GM18907 (cell line): ENCODE data around the gene NUDT5.

Source experiments
- ATAC-seq: cut with Tn5 transposase; IDR thresholded peaks from one replicate; pipeline ENCODE4 v1.9.1; 2021; ENCODE audit warnings: mild to moderate bottlenecking, moderate library complexity; ENCODE audit not compliant: unreplicated experiment

Gene NUDT5

DNA sequence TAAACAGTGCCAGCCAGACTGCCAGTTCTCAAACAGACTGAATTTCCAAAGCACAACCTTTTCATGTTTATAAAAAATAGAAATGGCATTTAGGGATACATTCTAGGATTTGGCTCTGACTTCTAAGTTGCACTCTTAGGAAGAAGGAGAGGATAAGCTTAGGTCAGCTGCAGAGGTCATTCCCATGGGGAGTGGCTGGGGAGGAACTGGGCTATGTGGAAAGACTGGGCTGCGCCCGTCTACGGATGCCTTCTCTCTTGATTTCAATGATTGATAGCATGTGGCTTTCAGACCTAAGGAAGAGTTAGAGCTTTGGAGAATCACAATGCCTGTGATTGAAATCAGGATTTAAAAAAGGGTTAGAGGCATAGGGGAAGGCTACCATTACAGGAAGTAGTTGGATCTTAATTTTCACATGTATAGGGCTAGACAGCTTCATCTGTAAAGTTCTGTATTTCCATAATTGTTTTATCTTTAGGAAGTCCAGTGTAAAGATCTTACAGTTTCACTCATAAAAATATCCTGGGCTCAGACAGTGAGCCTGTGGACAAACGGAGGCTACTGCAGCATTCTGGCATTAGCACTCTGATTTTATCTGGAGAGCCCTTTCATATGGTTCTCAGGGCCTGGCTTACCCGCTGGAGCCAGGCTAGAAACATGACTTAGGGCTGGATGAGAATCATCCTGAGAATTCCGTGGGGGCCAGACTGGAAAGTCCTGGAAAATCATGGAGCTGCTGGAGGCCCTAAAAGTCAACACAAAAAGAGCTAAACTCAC is 29.5 kb downstream of the NUDT5 start:
- ATAC-seq, result no peak

DNA sequence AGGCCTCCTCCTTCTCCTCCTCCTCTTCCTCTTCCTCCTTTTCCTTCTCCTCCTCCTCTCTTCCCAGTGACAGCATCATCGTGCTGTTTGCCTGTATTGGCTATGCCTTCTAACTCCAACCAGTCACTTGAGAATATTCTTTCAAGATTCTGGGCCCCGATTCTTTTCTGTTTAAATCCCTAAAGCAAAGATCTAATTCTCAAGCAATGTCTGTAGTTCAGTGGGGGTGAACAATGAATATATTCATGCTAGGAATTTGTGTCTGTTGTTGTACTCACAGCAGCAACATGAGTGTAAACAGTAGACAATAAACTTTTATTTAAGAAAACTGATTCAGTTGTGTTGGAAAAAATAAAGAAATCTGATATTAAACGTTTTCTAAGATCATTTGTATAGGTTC is 30.7 kb downstream of the NUDT5 start:
- no peak for ATAC-seq

DNA sequence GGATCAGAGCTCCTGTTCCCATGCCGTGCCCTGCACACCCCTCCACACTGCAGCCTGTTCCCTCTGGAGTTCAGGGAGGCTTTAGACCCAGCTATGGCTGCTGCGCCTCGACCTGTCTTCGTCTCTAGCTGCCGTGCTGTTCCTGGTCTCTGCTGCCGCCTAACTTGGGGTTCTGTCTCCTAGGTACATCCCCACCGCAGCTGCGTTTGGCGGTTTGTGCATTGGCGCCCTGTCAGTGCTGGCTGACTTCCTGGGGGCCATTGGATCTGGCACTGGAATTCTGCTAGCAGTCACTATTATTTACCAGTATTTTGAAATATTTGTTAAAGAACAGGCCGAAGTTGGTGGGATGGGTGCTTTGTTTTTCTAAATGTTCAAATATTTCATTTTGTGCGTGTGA is 31.6 kb downstream of the NUDT5 start:
- ATAC-seq, result no peak

DNA sequence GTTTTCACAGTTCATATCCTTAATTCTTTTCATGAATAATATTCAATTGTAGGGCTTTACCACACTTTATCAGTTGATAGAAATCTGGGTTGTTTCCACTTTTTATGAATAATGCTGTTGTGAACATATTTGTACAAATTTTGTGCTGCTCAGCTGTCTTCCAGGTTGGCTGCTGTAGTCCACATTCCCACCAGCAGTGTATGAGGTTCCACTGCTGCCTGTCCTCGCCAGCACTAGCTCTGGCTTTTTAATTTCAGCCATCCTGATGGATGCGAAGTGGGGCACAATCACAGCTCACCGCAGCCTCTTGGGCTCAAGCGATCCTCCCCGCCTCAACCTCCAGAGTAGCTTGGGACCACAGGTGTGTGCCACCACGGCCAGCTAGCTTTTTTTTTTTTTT is 32.8 kb downstream of the NUDT5 start:
- no peak for ATAC-seq

DNA sequence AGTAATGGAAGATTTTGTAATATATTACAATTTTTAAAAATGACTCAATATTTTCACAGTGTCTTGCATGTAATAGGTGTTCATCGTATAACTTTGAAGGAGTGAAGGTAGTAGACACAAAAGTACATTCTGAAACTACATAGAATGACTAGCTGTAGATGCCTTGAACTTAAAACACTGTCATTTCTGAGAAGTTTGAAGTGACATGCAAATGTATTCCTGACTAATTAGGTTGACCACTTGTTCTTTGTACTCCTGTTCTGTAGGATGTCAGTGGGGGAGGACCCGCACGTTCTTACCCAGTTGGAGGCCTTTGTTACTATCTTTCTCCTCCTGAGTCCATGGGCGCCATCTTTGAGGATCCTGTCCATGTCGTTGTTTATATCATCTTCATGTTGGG is 35.0 kb downstream of the NUDT5 start:
- ATAC-seq, result no peak

DNA sequence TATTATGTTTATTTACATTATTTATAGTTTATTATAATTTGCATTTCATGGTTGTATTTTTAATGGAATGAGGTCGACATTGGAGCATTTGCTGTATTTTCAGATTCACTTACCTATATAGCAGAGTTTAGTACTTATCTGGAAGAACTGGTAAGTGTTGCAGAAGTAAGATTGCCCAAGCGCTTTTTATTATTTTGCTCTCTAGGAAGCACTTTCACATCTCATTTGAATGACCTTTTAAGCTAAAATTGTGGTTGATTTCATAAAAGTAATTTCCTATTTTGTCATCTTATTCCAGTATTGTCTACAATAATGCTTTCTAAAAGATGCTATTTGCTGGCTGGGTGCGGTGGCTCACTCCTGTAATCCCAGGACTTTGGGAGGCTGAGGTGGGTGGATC is 37.6 kb downstream of the NUDT5 start:
- no peak for ATAC-seq

DNA sequence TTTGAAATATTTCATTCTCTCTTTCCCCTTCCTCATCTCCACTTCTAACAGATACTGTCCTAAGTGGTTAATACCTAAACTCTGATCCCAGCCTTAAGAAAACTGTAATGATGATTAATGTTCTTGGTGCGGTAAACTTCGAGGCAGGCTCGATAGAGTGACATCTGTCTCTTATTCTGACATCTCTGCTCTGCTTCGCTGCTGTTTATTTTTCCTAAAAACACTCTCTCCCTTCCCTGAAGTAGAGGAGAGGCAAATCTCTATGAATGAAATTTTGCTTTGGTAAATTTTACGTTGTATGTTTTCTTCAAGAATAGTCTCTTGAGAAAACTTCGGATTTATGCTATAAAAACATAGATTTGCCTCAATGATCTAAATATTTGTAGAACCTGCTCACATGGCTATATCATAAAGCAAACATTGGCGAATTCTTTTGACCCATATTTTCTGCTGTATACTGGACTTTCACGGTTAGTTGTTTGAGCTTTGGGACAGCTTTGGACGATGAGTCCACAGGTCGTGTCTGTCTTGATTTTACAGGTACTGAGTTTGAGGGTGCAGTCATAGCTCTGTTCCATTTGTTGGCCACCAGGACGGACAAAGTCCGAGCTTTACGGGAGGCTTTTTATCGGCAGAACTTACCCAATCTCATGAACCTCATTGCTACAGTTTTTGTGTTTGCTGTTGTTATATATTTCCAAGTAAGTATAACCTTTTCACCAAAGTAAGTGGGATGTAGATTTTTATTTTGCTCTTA is 39.1 kb downstream of the NUDT5 start:
- no peak for ATAC-seq

DNA sequence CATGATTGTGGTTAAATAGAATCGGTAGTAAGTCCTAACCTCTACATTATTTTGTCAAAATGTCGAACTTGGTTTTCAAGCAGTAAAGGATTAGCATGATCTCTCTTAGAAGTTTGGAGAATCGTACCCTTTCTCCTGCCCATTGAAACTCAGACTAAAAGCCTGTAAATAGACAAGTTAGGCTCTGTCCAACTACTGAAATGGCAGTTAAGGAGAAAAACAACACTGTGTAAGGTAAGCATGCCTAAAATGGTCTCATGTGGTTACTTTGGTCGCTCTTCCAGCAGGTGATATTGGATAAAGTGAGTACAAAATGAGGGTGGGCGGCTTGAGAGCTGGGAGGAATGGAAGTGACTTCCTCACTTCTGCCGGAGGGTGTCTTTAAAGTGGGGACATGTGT is 41.2 kb downstream of the NUDT5 start:
- ATAC-seq, result no peak

DNA sequence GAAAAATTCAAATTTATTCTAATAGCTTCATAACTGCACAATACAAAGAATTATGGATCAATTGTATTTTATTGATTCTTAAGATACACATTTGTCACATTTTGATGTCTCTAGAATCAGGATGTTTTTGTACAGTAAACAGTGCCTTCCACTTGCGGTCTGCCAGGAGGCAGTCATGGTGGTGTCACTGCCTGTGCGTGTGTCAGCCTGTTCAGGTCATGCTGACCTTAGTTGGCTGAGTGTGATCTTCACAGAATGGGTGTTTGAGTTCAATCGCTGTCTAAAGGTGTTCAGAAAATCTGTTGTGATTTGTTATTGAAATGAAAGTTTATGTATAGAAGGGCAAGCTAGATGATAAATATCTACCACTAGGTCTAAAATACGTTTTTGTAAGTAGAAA is 45.5 kb downstream of the NUDT5 start:
- no peak for ATAC-seq

DNA sequence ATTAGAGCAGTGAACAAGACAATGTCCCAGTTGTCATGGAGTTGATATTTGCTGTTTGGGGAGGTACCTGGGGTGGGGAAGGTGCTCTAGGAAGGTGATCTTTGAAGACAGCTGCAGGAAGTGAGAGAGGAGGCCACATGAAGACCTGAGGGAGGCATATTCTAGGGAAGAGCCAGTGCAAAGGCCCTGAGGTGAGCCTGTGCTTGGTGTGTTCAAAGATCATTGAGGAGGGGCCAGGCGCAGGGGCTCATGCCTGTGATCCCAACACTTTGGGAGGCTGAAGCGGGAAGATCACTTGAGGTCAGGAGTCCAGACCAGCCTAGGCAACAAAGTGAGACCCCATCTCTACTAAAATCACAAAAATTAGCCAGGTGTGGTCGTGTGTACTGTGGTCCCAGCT is 51.2 kb downstream of the NUDT5 start:
- ATAC-seq, result no peak

DNA sequence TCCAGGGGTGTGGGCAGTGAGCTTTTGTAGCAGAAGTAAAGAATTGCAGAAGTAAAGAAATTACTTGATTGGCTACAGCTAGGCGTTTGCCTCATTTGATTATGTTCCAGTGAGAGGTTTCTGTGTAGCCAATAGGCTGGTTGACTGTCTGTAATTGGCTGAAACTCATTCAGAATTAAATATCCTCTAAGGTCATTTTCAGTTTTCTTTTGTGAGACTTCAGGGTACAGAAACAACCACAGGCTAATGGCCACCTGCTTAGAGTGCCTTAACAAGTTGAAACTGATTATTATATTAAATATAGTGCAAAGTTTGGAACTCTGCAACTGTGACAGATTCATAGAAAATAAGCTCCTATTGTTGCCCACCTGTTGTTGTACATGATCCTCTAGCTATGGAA is 55.7 kb downstream of the NUDT5 start:
- no peak for ATAC-seq

DNA sequence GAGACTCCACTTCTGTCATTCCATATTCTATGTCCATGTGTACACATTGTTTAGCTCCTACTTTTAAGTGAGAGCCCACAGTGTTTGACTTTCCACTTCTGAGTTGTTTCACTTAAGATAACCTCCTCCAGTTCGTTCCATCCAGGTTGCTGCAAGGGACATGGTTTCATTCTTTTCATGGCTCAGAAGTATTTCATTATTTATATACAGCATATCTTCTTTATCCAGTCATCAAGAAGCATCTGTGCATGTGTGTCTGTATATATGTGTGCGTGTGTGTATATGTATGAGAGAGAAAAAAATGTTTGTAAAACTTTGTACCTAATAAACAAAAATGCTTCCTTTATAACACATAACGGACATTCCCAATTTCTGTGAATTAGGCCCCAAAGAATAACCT is 60.1 kb downstream of the NUDT5 start:
- ATAC-seq, result no peak

DNA sequence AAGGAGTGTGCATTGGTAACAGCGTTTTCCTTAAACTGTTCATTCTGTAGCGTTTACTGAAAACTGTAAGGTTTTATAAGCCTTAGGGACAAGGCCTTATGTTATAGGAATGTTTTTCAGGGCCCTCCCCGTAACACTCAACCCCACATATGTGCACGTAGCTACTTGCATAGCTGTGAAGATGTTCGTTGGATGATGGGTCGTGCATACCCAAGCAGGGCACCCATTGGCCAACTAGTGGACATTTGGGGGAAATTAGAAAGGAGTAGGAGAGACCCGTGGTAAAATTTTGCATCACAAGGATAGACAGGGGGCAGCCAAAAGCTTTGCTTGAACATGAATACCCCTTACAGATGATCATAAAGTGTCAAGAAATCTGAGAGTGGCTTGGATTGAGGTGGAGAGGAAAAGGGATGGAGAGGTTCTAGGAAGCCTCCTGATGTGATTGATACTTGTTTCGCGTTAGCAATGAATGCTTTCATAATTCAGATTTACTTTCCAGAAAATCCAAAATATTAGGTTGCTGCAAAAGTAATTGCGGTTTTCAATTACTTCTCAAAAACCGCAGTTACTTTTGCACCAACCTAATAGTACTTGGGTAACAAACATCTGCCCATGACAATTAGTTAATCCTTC is 65.3 kb downstream of the NUDT5 start:
- ATAC-seq, result peak; percentile 50

DNA sequence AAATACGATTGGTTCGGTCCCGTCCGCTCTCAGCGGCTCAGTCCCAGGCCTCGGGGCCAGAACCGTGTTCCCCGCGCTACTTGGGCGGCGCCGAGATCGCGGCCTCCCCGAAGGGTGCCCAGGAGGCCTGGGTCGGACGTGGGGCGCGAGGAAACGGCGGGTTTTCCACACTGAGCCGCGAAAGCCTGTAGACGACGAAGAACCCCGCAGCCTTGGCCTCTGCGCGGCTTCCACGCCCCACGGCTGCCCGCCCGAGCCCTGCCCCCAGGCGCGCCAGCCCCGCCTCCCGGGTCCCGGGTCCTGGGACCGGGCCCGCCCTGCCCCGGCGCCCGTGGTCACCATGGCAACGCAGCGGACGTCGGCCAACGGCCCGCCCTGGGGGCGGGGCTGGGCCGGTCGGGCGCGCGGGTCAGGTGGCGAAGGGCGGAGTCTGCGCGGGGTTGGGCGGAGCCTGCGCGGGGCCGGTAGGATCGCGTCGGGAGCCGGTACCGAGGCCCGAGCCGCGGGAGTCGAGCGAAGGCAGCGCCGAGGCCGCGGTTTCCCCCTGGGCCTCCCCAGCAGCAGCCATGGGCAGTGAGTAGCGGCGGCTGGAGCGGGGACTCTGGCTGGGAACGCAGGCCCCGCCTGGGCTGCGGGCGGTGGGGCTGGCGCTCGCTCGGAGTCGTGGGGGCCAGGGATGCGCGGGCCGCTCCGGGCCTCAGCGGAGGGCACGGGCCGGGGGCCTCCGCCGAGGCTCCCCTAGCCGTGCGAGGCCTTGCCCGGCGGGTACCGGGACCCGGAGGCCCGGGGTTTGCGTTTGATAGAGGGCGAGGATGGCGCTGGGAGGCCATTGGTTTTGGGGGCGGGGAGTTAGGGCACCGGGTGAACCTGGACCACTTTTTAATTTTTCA is 66.2 kb downstream of the NUDT5 start, which contains the start of gene SEC61A2:
TSS of gene SEC61A2 (plus strand) at position 456 of the 890 bp plus-strand sequence. CDS start at position 567, 111 bp downstream.
- ATAC-seq, result peak; percentile 89

DNA sequence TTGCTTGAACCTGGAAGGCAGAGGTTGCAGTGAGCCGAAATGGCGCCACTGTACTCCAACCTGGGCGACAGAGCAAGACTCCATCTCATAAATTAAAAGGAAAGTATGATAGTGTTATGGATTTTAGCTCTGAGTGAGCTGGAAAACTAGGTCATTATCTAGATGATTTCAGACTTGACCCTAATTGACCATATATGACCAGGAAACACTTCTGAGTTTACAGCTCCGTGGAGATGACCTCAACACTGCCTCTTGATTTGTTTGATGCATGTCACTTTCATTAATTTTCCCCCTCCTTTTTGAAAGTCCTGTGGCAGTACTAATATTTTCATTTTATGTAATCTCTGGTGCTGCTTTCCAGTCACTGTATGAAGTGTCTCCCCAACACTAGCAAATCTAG is 74.0 kb downstream of the NUDT5 start:
- ATAC-seq, result peak; percentile 41
